Measurements from ENCODE around the gene FAT4. TPM values are rescaled to one million over a fixed set of nuclear protein-coding genes. Genes with fewer than 3 reads are reported as not detected.

FAT4 gene
- total RNA-seq, 2 donors from 2014 or later = not detected

DNA sequence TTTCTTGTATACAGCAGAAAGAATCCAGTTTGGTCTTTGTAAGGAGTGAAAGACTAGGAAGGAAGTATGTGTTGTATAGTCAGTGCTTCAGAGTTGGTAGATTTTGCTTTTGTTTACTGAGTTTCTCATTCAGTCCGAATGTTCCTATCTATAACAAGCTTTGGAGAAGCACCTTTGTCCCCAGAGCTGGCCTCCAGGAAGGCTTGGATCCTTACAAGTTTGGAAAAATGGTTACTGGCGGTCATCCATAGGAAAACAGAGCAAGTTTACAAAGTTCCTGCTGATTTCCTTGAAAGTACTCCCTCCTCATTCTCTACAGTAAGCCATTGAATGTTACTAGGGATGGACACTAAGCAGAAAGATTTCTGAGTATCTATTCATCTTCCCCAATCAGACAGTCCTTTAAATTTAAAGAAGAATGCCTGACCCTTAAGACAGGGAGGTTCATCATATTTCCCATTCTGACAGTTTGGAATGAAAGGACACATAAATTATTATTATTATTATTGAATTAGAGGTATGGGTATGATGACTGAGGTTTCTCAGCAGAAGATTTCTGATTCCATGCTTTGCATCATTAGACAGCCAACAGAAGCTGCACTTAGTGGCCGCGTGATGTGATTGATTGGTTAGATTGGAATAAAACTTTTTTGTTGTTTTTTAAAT lies 35.8 kb downstream of the FAT4 start:
- ATAC-seq = no peak
- no peak for DNase-seq (ENCODE audit: low spot score in 2 of 2)
- H3K36me3 Mint-ChIP-seq = no peaks in the 10 kb centered on the region
- no peaks in the 10 kb centered on the region for H3K9me3 Mint-ChIP-seq
- H3K27ac Mint-ChIP-seq = no peak overlapping the region

- no peak for ATAC-seq
- no peaks in the 10 kb centered on the region for H3K36me3 Mint-ChIP-seq
- no peak overlapping the region for H3K27ac Mint-ChIP-seq
- DNase-seq (ENCODE audit: low spot score in 2 of 2) = no peak
- no peaks in the 10 kb centered on the region for H3K9me3 Mint-ChIP-seq
These were observed 37.8 kb downstream of the FAT4 start for GRCh38 chr4:125352521-125352920.

GRCh38 chr4:125353131-125353530 lies 38.4 kb downstream of the FAT4 start:
- DNase-seq (ENCODE audit: low spot score in 2 of 2) (no peak), ATAC-seq (no peak)
- H3K27ac Mint-ChIP-seq = no peak overlapping the region
- no peaks in the 10 kb centered on the region for H3K9me3 Mint-ChIP-seq
- no peaks in the 10 kb centered on the region for H3K36me3 Mint-ChIP-seq

DNA sequence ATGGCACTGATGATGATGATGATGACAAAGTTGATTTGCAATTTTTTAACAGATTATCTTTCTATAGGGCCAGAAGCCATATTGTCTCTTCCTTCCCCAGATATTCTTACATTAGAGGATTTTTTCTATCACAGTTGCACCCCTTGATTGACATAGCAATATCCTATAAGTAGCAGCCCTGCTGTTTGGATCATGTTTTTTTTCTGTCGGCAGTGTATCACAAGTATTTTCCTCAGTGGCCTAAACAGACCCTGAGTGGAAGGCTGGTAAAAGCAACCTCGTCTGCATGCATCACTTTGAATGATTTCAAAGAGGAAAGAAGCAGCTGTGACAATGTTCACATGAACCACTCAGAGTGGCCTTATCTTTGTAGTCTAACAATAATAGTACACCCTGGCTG lies 41.0 kb downstream of the FAT4 start:
- Mint-ChIP-seq H3K36me3 (no peaks in the 10 kb centered on the region), H3K9me3 (peaks cover 4 to 6% of the 10 kb centered on the region in 2 donors), H3K27ac (no peak overlapping the region)
- DNase-seq (ENCODE audit: low spot score in 2 of 2) (no peak), ATAC-seq (no peak)

DNA sequence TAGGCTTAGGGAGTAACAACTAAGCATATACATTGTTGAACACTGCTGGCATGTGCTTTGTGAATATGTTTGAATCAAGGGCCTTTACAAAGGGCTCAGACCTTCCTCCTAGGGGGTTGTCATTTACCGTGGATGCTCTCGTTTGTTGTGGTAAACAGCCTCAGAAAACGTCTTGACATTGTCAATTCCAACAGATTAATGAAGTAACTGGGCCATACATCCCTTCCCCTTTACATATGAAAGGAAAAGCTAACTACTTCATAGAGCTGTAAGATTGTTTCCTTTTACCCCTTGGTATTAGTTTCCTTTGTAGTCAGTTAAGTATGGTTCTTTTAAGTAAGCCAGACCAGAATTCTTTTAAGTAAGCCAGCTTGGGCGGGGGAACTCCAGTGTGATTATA lies 42.9 kb downstream of the FAT4 start:
- ATAC-seq (no peak), DNase-seq (ENCODE audit: low spot score in 2 of 2) (no peak)
- no peaks in the 10 kb centered on the region for H3K36me3 Mint-ChIP-seq
- H3K9me3 Mint-ChIP-seq = peaks cover 4 to 10% of the 10 kb centered on the region in 2 donors
- no peak overlapping the region for H3K27ac Mint-ChIP-seq

- ATAC-seq = no peak
- Mint-ChIP-seq H3K27ac (no peak overlapping the region), H3K9me3 (peaks cover 4 to 10% of the 10 kb centered on the region in 2 donors), H3K36me3 (no peaks in the 10 kb centered on the region)
- no peak for DNase-seq (ENCODE audit: low spot score in 2 of 2)
These were observed 43.7 kb downstream of the FAT4 start for GRCh38 chr4:125358453-125358852.

GRCh38 chr4:125359363-125359762 lies 44.6 kb downstream of the FAT4 start:
- Mint-ChIP-seq H3K9me3 (peaks cover 4 to 10% of the 10 kb centered on the region in 2 donors), H3K27ac (no peak overlapping the region), H3K36me3 (no peaks in the 10 kb centered on the region)
- DNase-seq (ENCODE audit: low spot score in 2 of 2) (no peak), ATAC-seq (no peak)

DNA sequence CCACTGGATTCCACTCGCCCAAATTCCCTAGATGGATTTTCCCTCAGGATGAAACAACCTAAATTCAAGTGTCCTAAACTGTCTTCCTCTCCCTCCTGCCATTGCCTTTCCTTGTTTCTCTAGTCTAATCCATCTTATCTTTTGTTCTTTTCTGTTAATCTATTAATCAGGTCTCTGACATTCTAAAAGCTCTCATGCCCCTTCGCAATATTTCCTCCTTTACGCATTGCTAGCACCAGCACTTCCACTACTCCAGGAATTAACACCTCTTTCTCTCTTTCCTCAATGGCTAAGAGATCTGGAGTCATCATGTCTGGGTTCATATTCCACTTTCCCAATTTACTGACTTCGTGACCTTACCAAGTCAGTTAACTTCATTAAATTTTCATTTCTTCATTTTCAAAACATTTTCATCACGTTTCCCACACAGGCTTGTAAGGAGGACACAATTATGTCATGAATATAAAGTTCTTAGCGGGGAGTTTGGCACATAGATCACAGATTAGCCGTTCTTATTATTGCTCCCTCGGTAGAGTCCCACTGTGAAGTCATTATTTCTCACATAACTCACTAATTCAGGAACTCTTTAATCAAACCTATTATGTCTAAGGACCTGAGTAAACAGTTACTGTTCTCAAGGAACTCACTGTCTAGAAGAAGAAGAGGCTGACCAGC lies 45.3 kb downstream of the FAT4 start:
- DNase-seq (ENCODE audit: low spot score in 2 of 2) (no peak), ATAC-seq (no peak)
- Mint-ChIP-seq H3K27ac (no peak overlapping the region), H3K36me3 (no peaks in the 10 kb centered on the region), H3K9me3 (peaks cover 8 to 14% of the 10 kb centered on the region in 2 donors)

GRCh38 chr4:125360727-125361126 lies 46.0 kb downstream of the FAT4 start:
- H3K9me3 Mint-ChIP-seq = peaks cover 8 to 14% of the 10 kb centered on the region in 2 donors
- no peak overlapping the region for H3K27ac Mint-ChIP-seq
- DNase-seq (ENCODE audit: low spot score in 2 of 2) = no peak
- no peak for ATAC-seq
- no peaks in the 10 kb centered on the region for H3K36me3 Mint-ChIP-seq
